ENCODE results near the gene C17orf75.
"Not testable (repeated sequence)": the region's sequence is repeated elsewhere in the genome, so short reads cannot be mapped to it uniquely, and the experiment has no call there.

Gene C17orf75

GRCh38 chr17:32341857-32342602 is at the start of gene C17orf75:
TSS of gene C17orf75 (minus strand) at chr17:32342173. CDS start at chr17:32342139, 34 bp downstream.
- H3K4me3 ChIP-seq (ENCODE audit: low read depth, low read length), result peak within 1 kb of the TSS; percentile 77
- DNase-seq (ENCODE audit: low read depth), result peak; percentile 92
- TF ChIP-seq CTCF (IDR thresholded peaks at IDR 0.05; ENCODE audit: low read depth, low read length) (no peak), POLR2A (IDR thresholded peaks at IDR 0.05; ENCODE audit: extremely low read depth, insufficient read length) (peak; percentile 71), MAX (IDR thresholded peaks at IDR 0.05; ENCODE audit: low read depth, low read length) (peak; percentile 77), MYC (IDR thresholded peaks at IDR 0.05; ENCODE audit: low read depth, low read length) (peak; percentile 88)

GRCh38 chr17:32388613-32389459 is 46.9 kb upstream of the C17orf75 start:
- H3K4me3 ChIP-seq (ENCODE audit: low read depth, low read length), result no peak overlapping the region
- no peak for TF ChIP-seq MAX (IDR thresholded peaks at IDR 0.05; ENCODE audit: low read depth, low read length)
- DNase-seq (ENCODE audit: low read depth), result no peak

GRCh38 chr17:32388128-32388527 is 46.2 kb upstream of the C17orf75 start:
- not testable (repeated sequence) for DNase-seq (ENCODE audit: low read depth); H3K4me3 ChIP-seq (ENCODE audit: low read depth, low read length)

- DNase-seq (ENCODE audit: low read depth), result no peak
- H3K4me3 ChIP-seq (ENCODE audit: low read depth, low read length), result no peak overlapping the region
- TF ChIP-seq POLR2A (IDR thresholded peaks at IDR 0.05; ENCODE audit: extremely low read depth, insufficient read length) (no peak), CTCF (IDR thresholded peaks at IDR 0.05; ENCODE audit: low read depth, low read length) (no peak)
Measured at GRCh38 chr17:32386844-32387243, 44.9 kb upstream of the C17orf75 start.

GRCh38 chr17:32385971-32386370 is 44.0 kb upstream of the C17orf75 start:
- DNase-seq (ENCODE audit: low read depth), result no peak
- TF ChIP-seq POLR2A (IDR thresholded peaks at IDR 0.05; ENCODE audit: extremely low read depth, insufficient read length) (no peak), MAX (IDR thresholded peaks at IDR 0.05; ENCODE audit: low read depth, low read length) (no peak), CTCF (IDR thresholded peaks at IDR 0.05; ENCODE audit: low read depth, low read length) (no peak), MYC (IDR thresholded peaks at IDR 0.05; ENCODE audit: low read depth, low read length) (no peak)
- H3K4me3 ChIP-seq (ENCODE audit: low read depth, low read length), result no peak overlapping the region

- no peak for DNase-seq (ENCODE audit: low read depth)
- no peak for TF ChIP-seq POLR2A (IDR thresholded peaks at IDR 0.05; ENCODE audit: extremely low read depth, insufficient read length)
- TF ChIP-seq MYC (IDR thresholded peaks at IDR 0.05; ENCODE audit: low read depth, low read length), result no peak
- no peak for TF ChIP-seq CTCF (IDR thresholded peaks at IDR 0.05; ENCODE audit: low read depth, low read length)
- no peak overlapping the region for H3K4me3 ChIP-seq (ENCODE audit: low read depth, low read length)
Measured at GRCh38 chr17:32385121-32385520, 43.1 kb upstream of the C17orf75 start.
